Peyer's patch (tissue), 4 donors: ENCODE measurements around the gene SRD5A3. TPM values are rescaled to one million over a fixed set of nuclear protein-coding genes. Genes with fewer than 3 reads are reported as not detected.
"Not testable (repeated sequence)": the region's sequence is repeated elsewhere in the genome, so short reads cannot be mapped to it uniquely, and the experiment has no call there.

Source experiments
- DNase-seq, 3 donors: peaks; one replicate each; pipeline ENCODE4 v3.0.0-alpha.2; 2017 to 2019
- H3K27ac ChIP-seq, 4 donors: fragments of 200-600 bp; sonication (generic); one replicate each; pipeline ENCODE4 v1.5.1; 2016 to 2019
- H3K27me3 ChIP-seq, 2 donors: fragments of 200-600 bp; sonication (generic); one replicate each; pipeline ENCODE4 v1.5.1; 2019
- H3K36me3 ChIP-seq, 3 donors: fragments of 200-600 bp; sonication (generic); one replicate each; pipeline ENCODE4 v1.5.1; 2016 to 2019
- H3K4me1 ChIP-seq, 4 donors: fragments of 200-600 bp; sonication (generic); one replicate each; pipeline ENCODE4 v1.5.1; 2016 to 2019
- H3K4me3 ChIP-seq, 4 donors: fragments of 200-600 bp; sonication (generic); 1 replicate in 3 of 4; 2 replicates in 1 of 4; pipeline ENCODE4 v1.5.1; 2016 to 2019; ENCODE audit warnings: mild to moderate bottlenecking in 1 of 4
- H3K9me3 ChIP-seq, 4 donors: fragments of 200-600 bp; sonication (generic); one replicate each; pipeline ENCODE4 v1.5.1; 2016 to 2019; ENCODE audit warnings: mild to moderate bottlenecking in 1 of 4
- CTCF ChIP-seq, 6 experiments: fragments of 450-650 bp in 4 of 6; fragments of 200-600 bp in 2 of 6; sonication (generic) in 1 of 6; IDR thresholded peaks; one replicate each; pipeline ENCODE4 v1.5.1; 2017 to 2019; ENCODE audit warnings: antibody characterized with exemption in 6 of 6, mild to moderate bottlenecking in 3 of 6, moderate library complexity in 1 of 6
- POLR2A ChIP-seq, 2 donors: fragments of 450-650 bp; IDR thresholded peaks; one replicate each; pipeline ENCODE4 v1.5.1; 2017; ENCODE audit warnings: antibody characterized with exemption in 2 of 2, mild to moderate bottlenecking in 2 of 2, moderate library complexity in 2 of 2
- total RNA-seq, 4 donors: library from RNA; depleted of rRNA; stranded (reverse); fragments of >200 nt; gene quantifications; one replicate each; pipeline ENCODE4 v1.1.0, GENCODE V29; 2016

The SRD5A3 gene
- total RNA-seq, 4 donors from 2014 or later: 1.7 to 19.6 (median 9.4) TPM

- Histone ChIP-seq H3K27ac (peak overlapping the region; percentile 84 to 94 (median 89)), H3K36me3 (no peaks in the 10 kb centered on the region), H3K27me3 (no peaks in the 10 kb centered on the region), H3K9me3 (no peaks in the 10 kb centered on the region), H3K4me3 (peak overlapping the region; percentile 61 to 83 (median 69)), H3K4me1 (peaks cover 0 to 11% (median 0%) of the 10 kb centered on the region in 4 donors)
- TF ChIP-seq CTCF (IDR thresholded peaks at IDR 0.05): no peak
- no peak for TF ChIP-seq POLR2A (IDR thresholded peaks at IDR 0.05)
- no peak for DNase-seq
Observed at GRCh38 chr4:55346851-55347255, 811 bp downstream of the SRD5A3 start.

GRCh38 chr4:55347610-55348228 is 1.7 kb downstream of the SRD5A3 start:
- H3K27ac ChIP-seq: no peak overlapping the region
- peaks cover 0 to 11% (median 0%) of the 10 kb centered on the region in 4 donors for H3K4me1 ChIP-seq
- no peak for DNase-seq
- H3K27me3 ChIP-seq: no peaks in the 10 kb centered on the region
- H3K4me3 ChIP-seq: no peak overlapping the region
- H3K36me3 ChIP-seq: no peaks in the 10 kb centered on the region
- TF ChIP-seq POLR2A (IDR thresholded peaks at IDR 0.05) (no peak), CTCF (IDR thresholded peaks at IDR 0.05) (no peak)
- H3K9me3 ChIP-seq: no peaks in the 10 kb centered on the region

DNA sequence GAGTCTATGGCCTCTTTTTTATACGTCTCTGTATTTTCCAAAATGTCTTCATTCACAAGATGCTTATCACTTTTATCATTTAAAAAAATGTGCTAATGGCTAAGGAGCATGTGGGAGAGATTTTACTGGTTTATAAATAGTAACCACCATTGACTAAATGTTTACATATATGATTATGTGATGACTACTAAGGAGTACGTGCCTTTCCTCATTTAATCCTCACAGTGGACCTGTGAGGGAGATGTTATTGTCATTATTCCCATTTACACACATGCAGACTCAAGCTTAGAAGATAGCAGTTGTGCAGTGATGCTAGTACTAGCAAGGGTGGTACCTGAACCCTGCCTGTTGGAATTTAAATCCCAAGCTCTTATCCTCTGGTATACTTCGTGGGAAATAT is 2.4 kb downstream of the SRD5A3 start:
- Histone ChIP-seq H3K27me3 (no peaks in the 10 kb centered on the region), H3K27ac (no peak overlapping the region), H3K9me3 (no peaks in the 10 kb centered on the region), H3K4me3 (no peak overlapping the region), H3K4me1 (peaks cover 0 to 11% (median 0%) of the 10 kb centered on the region in 4 donors), H3K36me3 (no peaks in the 10 kb centered on the region)
- TF ChIP-seq CTCF (IDR thresholded peaks at IDR 0.05) (no peak), POLR2A (IDR thresholded peaks at IDR 0.05) (no peak)
- no peak for DNase-seq

- H3K27me3 ChIP-seq, DNase-seq, H3K36me3 ChIP-seq: not testable (repeated sequence)
Observed at GRCh38 chr4:55350870-55351269, 4.8 kb downstream of the SRD5A3 start.

GRCh38 chr4:55351824-55352223 is 5.8 kb downstream of the SRD5A3 start:
- no peaks in the 10 kb centered on the region for H3K36me3 ChIP-seq
- H3K4me1 ChIP-seq: peaks cover 0 to 15% (median 0%) of the 10 kb centered on the region in 4 donors
- no peaks in the 10 kb centered on the region for H3K27me3 ChIP-seq
- no peak for DNase-seq
- no peak for TF ChIP-seq CTCF (IDR thresholded peaks at IDR 0.05)
- TF ChIP-seq POLR2A (IDR thresholded peaks at IDR 0.05): no peak
- H3K9me3 ChIP-seq: no peaks in the 10 kb centered on the region
- no peak overlapping the region for H3K27ac ChIP-seq
- H3K4me3 ChIP-seq: no peak overlapping the region

More at GRCh38 chr4:55350870-55351269, 4.8 kb downstream of the SRD5A3 start:
- H3K9me3 ChIP-seq, H3K27ac ChIP-seq, H3K4me3 ChIP-seq: not testable (repeated sequence)
- H3K4me1 ChIP-seq: peaks cover 0 to 11% (median 0%) of the 10 kb centered on the region in 4 donors

DNA sequence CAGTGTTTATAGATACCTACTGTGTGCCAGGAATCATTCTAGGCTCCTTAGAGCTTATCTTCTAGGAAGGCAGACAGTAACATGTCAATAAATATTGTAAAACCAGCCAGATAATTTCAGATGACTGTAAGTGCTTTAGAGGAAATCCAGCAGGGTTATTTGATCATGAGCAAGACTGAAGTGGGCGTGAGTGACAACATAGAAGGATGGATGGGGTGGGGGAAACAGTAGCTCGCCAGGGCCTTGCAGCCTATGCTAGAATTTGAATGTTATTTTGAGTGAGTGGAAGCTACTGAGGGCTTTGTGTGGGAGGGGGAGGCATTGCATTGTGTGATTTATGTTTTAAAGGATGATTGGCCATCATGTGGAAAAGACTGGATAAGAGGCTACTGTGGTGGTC is 6.7 kb downstream of the SRD5A3 start:
- Histone ChIP-seq H3K36me3 (no peaks in the 10 kb centered on the region), H3K4me1 (peaks cover 0 to 10% (median 0%) of the 10 kb centered on the region in 4 donors), H3K27me3 (no peaks in the 10 kb centered on the region), H3K4me3 (no peak overlapping the region), H3K27ac (no peak overlapping the region), H3K9me3 (no peaks in the 10 kb centered on the region)
- TF ChIP-seq CTCF (IDR thresholded peaks at IDR 0.05): no peak
- no peak for TF ChIP-seq POLR2A (IDR thresholded peaks at IDR 0.05)
- DNase-seq: no peak

- not testable (repeated sequence) for H3K4me3 ChIP-seq, H3K27me3 ChIP-seq, H3K27ac ChIP-seq, H3K9me3 ChIP-seq, DNase-seq, H3K36me3 ChIP-seq
- H3K4me1 ChIP-seq: peaks cover 0 to 13% (median 0%) of the 10 kb centered on the region in 4 donors
Observed at GRCh38 chr4:55353228-55353747, 7.2 kb downstream of the SRD5A3 start.
